ENCODE measurements around the gene NUMA1.
A peak's percentile ranks its signal among the peaks of the same experiment; 100 is the strongest.

The NUMA1 gene

GRCh38 chr11:72116019-72116755, 35.8 kb upstream of the NUMA1 start:
- peaks cover 6% of the 10 kb centered on the region for H3K79me2 ChIP-seq (ENCODE audit: control insufficient read depth, low read length)
- no peaks in the 10 kb centered on the region for H4K20me1 ChIP-seq (ENCODE audit: control insufficient read depth, insufficient read depth, low read depth, low read length)
- 0 out of 2 replicates have a peak, but pooled peaks cover 3% of the 10 kb centered on the region for H3K9me2 ChIP-seq (replicated peaks; ENCODE audit: control insufficient read depth, low read length)
- no peak overlapping the region for H3K27ac ChIP-seq (ENCODE audit: low read depth, low read length)
- TF ChIP-seq EZH2phosphoT487 (IDR thresholded peaks at IDR 0.05; ENCODE audit: borderline replicate concordance, low read length) (no peak), CTCF (IDR thresholded peaks at IDR 0.05; ENCODE audit: low read depth, low read length, poor library complexity, severe bottlenecking) (no peak)
- no peak overlapping the region for H3K4me3 ChIP-seq (ENCODE audit: low read length)
- H3K36me3 ChIP-seq (ENCODE audit: control insufficient read depth, low read length) = no peaks in the 10 kb centered on the region; the same call in 1 of the 2 replicates
- H3F3A ChIP-seq (ENCODE audit: control insufficient read depth, insufficient read depth) = no peaks in the 10 kb centered on the region
- peaks cover 16% of the 10 kb centered on the region for H3K4me1 ChIP-seq (ENCODE audit: control insufficient read depth, low read length)
- H3K9me3 ChIP-seq (ENCODE audit: control insufficient read depth, insufficient read depth, low read length) = no peaks in the 10 kb centered on the region
- H3K27me3 ChIP-seq (ENCODE audit: control insufficient read depth, low read length) = no peaks in the 10 kb centered on the region
- H3K4me2 ChIP-seq (ENCODE audit: low read length) = no peak overlapping the region

- no peaks in the 10 kb centered on the region for H3K27me3 ChIP-seq (ENCODE audit: control insufficient read depth, low read length)
- TF ChIP-seq EZH2phosphoT487 (IDR thresholded peaks at IDR 0.05; ENCODE audit: borderline replicate concordance, low read length) (no peak), CTCF (IDR thresholded peaks at IDR 0.05; ENCODE audit: low read depth, low read length, poor library complexity, severe bottlenecking) (no peak)
- H3K9me3 ChIP-seq (ENCODE audit: control insufficient read depth, insufficient read depth, low read length) = no peaks in the 10 kb centered on the region
- no peak overlapping the region for H3K27ac ChIP-seq (ENCODE audit: low read depth, low read length)
- H3K4me1 ChIP-seq (ENCODE audit: control insufficient read depth, low read length) = peaks cover 19% of the 10 kb centered on the region
- H3F3A ChIP-seq (ENCODE audit: control insufficient read depth, insufficient read depth) = no peaks in the 10 kb centered on the region
- peaks cover 9% of the 10 kb centered on the region for H3K36me3 ChIP-seq (ENCODE audit: control insufficient read depth, low read length)
- no peaks in the 10 kb centered on the region for H4K20me1 ChIP-seq (ENCODE audit: control insufficient read depth, insufficient read depth, low read depth, low read length)
- no peak overlapping the region for H3K4me3 ChIP-seq (ENCODE audit: low read length)
- peaks cover 8% of the 10 kb centered on the region for H3K79me2 ChIP-seq (ENCODE audit: control insufficient read depth, low read length)
- H3K9me2 ChIP-seq (replicated peaks; ENCODE audit: control insufficient read depth, low read length) = 0 out of 2 replicates have a peak, but pooled peaks cover 3% of the 10 kb centered on the region
- no peak overlapping the region for H3K4me2 ChIP-seq (ENCODE audit: low read length)
Measured at GRCh38 chr11:72114570-72114969, 34.2 kb upstream of the NUMA1 start.

- H3K4me3 ChIP-seq (ENCODE audit: low read length) = peak overlapping the region; percentile 75
- H3F3A ChIP-seq (ENCODE audit: control insufficient read depth, insufficient read depth) = no peaks in the 10 kb centered on the region
- H3K4me1 ChIP-seq (ENCODE audit: control insufficient read depth, low read length) = peaks cover 19% of the 10 kb centered on the region
- H3K36me3 ChIP-seq (ENCODE audit: control insufficient read depth, low read length) = peaks cover 13% of the 10 kb centered on the region
- H3K27me3 ChIP-seq (ENCODE audit: control insufficient read depth, low read length) = no peaks in the 10 kb centered on the region
- 0 out of 2 replicates have a peak, but pooled peaks cover 3% of the 10 kb centered on the region for H3K9me2 ChIP-seq (replicated peaks; ENCODE audit: control insufficient read depth, low read length)
- H3K79me2 ChIP-seq (ENCODE audit: control insufficient read depth, low read length) = peaks cover 8% of the 10 kb centered on the region
- H3K9me3 ChIP-seq (ENCODE audit: control insufficient read depth, insufficient read depth, low read length) = no peaks in the 10 kb centered on the region
- TF ChIP-seq CTCF (IDR thresholded peaks at IDR 0.05; ENCODE audit: low read depth, low read length, poor library complexity, severe bottlenecking) (no peak), EZH2phosphoT487 (IDR thresholded peaks at IDR 0.05; ENCODE audit: borderline replicate concordance, low read length) (no peak)
- peak overlapping the region; percentile 87 for H3K27ac ChIP-seq (ENCODE audit: low read depth, low read length)
- no peaks in the 10 kb centered on the region for H4K20me1 ChIP-seq (ENCODE audit: control insufficient read depth, insufficient read depth, low read depth, low read length)
- H3K4me2 ChIP-seq (ENCODE audit: low read length) = peak overlapping the region; percentile 93
Measured at GRCh38 chr11:72112978-72113808, 32.9 kb upstream of the NUMA1 start.

Data from DOHH2 (cell line).